ENCODE results near the gene TPCN1. TPM values are rescaled to one million over a fixed set of nuclear protein-coding genes. Genes with fewer than 3 reads are reported as not detected.

The TPCN1 gene
- total and polyA plus RNA-seq, 2 of the 13 experiments (the other 11 are each of a cell fraction or from before 2014, with no cell fraction given): 8.0 to 26.8 TPM

- Histone ChIP-seq H3K4me2 (ENCODE audit: low read depth, low read length) (no peak overlapping the region), H3K9me3 (ENCODE audit: low read length) (no peaks in the 10 kb centered on the region), H3K9ac (ENCODE audit: insufficient read depth, low read depth, low read length) (no peak overlapping the region), H4K20me1 (ENCODE audit: insufficient read depth, low read length) (no peaks in the 10 kb centered on the region), H3K79me2 (ENCODE audit: insufficient read depth, low read length) (no peaks in the 10 kb centered on the region), H3K36me3 (replicated peaks in 1 of 2; ENCODE audit: control insufficient read depth in 1 of 2, insufficient read depth in 2 of 2, low read length in 2 of 2) (peaks cover 3 to 28% of the 10 kb centered on the region in 2 experiments; a peak in 4 of 5 replicates), H2AFZ (ENCODE audit: low read length) (no peak overlapping the region), H3K4me3 (replicated peaks in 1 of 3; ENCODE audit: insufficient read depth in 1 of 3, low read depth in 2 of 3, low read length in 3 of 3) (no peak overlapping the region), H3K4me1 (ENCODE audit: insufficient read depth, low read length) (no peaks in the 10 kb centered on the region), H3K27ac (ENCODE audit: extremely low read length, insufficient read depth, low read length) (no peak overlapping the region), H3K27me3 (ENCODE audit: control insufficient read depth in 1 of 2, insufficient read depth in 2 of 2, low read length in 2 of 2) (no peaks in the 10 kb centered on the region)
- ATAC-seq: no peak
- FAIRE-seq: no peak
- TF ChIP-seq ARID2 (CRISPR knock-in tag; IDR thresholded peaks at IDR 0.05; ENCODE audit: borderline replicate concordance) (no peak), AGO2 (optimal IDR thresholded peaks at IDR 0.05; ENCODE audit: low read depth, low read length) (no peak), ISX (CRISPR knock-in tag; conservative IDR thresholded peaks at IDR 0.05) (no peak), TCF7L2 (IDR thresholded peaks at IDR 0.05; ENCODE audit: low read depth, low read length) (no peak), ZNF768 (CRISPR knock-in tag; IDR thresholded peaks at IDR 0.05) (no peak), FOSL2 (CRISPR knock-in tag; IDR thresholded peaks at IDR 0.05) (no peak), JUNB (CRISPR knock-in tag; IDR thresholded peaks at IDR 0.05; ENCODE audit: borderline replicate concordance) (no peak), ZFX (CRISPR knock-in tag; IDR thresholded peaks at IDR 0.05; ENCODE audit: low read depth) (no peak), SCMH1 (CRISPR knock-in tag; IDR thresholded peaks at IDR 0.05; ENCODE audit: borderline replicate concordance) (no peak), FOXP4 (CRISPR knock-in tag; IDR thresholded peaks at IDR 0.05) (no peak), ZNF484 (CRISPR knock-in tag; IDR thresholded peaks at IDR 0.05; ENCODE audit: borderline replicate concordance, low read depth) (no peak)
- intact Hi-C loops (cut with micrococcal nuclease; ENCODE audit: unreplicated experiment): loop anchor here (10.0 kb wide), 1 partner anchor 83 kb away; no protein-coding TSS in a partner anchor
- WGBS (ENCODE audit: low lambda C conversion rate): 98% methylated on average over 8 of the region's 8 CpGs
- BruUV-seq (replicated peaks): no TSS peak
- ChIA-PET CTCF (ENCODE audit: low intra/inter-chr PET ratio, low total read pairs) (no interaction called here), POLR2A (no interaction called here)
- in situ Hi-C loops (cut with HindIII; ENCODE audit: extremely low pct_ligation_motif_present, low pct_unique_long_range_greater_than_20kb): no loop called here
- no peak for DNase-seq (ENCODE audit: low spot score)
Measured at GRCh38 chr12:113278141-113278540, 56.9 kb downstream of the TPCN1 start.
